Lower leg skin (tissue), 3 donors: Measurements from ENCODE around the gene SLIT3.

Source experiments
- CTCF ChIP-seq, 3 donors: fragments of 450-650 bp; IDR thresholded peaks; one replicate each; pipeline ENCODE4 v1.5.1; 2016; ENCODE audit warnings: antibody characterized with exemption in 3 of 3, mild to moderate bottlenecking in 3 of 3, moderate library complexity in 2 of 3
- POLR2A ChIP-seq, 2 donors: fragments of 450-650 bp; IDR thresholded peaks; one replicate each; pipeline ENCODE4 v1.6.1; 2016 to 2017; ENCODE audit warnings: antibody characterized with exemption in 2 of 2, mild to moderate bottlenecking in 1 of 2, moderate library complexity in 1 of 2

- TF ChIP-seq POLR2A (IDR thresholded peaks at IDR 0.05): no peak
- no peak for TF ChIP-seq CTCF (IDR thresholded peaks at IDR 0.05)
These were observed 654.6 kb downstream of the SLIT3 start for GRCh38 chr5:168646335-168646734.
